ENCODE data around the gene KIF25.

DNA sequence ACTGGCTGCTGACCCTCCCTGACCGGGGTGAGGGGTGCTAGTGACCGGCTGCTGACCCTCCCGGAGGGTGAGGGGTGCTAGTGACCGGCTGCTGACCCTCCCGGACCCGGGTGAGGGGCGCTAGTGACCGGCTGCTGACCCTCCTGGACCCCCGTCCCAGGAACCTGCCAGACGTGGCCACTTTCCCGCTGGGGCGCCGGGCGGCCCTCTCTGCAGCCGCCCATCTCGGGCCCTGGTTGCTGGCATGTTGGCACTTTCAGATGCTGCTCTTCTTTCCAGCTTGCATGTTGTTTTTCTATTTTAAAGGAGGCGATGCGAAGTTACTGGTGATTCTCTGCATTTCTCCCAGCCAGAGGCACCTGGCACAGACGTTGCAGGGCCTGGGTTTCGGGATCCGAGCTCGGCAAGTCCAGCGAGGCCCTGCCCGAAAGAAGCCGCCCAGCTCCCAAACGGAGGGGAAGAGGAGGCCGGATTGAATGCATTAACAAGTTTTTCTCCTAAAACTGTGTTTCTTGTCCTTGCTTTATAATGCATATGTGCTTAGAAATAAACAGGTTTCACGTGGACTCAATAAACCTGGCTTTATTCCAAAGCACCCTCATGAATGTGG, 47.2 kb downstream of the KIF25 start:
- TF ChIP-seq, protein P1, sequence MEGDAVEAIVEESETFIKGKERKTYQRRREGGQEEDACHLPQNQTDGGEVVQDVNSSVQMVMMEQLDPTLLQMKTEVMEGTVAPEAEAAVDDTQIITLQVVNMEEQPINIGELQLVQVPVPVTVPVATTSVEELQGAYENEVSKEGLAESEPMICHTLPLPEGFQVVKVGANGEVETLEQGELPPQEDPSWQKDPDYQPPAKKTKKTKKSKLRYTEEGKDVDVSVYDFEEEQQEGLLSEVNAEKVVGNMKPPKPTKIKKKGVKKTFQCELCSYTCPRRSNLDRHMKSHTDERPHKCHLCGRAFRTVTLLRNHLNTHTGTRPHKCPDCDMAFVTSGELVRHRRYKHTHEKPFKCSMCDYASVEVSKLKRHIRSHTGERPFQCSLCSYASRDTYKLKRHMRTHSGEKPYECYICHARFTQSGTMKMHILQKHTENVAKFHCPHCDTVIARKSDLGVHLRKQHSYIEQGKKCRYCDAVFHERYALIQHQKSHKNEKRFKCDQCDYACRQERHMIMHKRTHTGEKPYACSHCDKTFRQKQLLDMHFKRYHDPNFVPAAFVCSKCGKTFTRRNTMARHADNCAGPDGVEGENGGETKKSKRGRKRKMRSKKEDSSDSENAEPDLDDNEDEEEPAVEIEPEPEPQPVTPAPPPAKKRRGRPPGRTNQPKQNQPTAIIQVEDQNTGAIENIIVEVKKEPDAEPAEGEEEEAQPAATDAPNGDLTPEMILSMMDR (IDR thresholded peaks at IDR 0.05) = no peak
- TF ChIP-seq POLR2A (IDR thresholded peaks at IDR 0.05) (no peak), EP300 (IDR thresholded peaks at IDR 0.05) (no peak), POLR2AphosphoS5 (IDR thresholded peaks at IDR 0.05) (no peak)
